22Rv1 (cell line): ENCODE measurements around the gene CLASP1.
"Not testable (repeated sequence)": the region's sequence is repeated elsewhere in the genome, so short reads cannot be mapped to it uniquely, and the experiment has no call there.

ENCODE experiments used
- H3K27ac ChIP-seq: fragments of 450-650 bp; 2 replicates; pipeline ENCODE4 v1.5.1; 2017
- ZFX ChIP-seq: fragments of 450-650 bp; IDR thresholded peaks from 2 replicates; pipeline ENCODE4 v1.6.1; 2017; ENCODE audit warnings: antibody characterized with exemption, borderline replicate concordance
- TF ChIP-seq, protein P1 (sequence below): fragments of 450-650 bp; IDR thresholded peaks from 2 replicates; pipeline ENCODE4 v1.5.1; 2017; ENCODE audit warnings: mild to moderate bottlenecking

Gene CLASP1

DNA sequence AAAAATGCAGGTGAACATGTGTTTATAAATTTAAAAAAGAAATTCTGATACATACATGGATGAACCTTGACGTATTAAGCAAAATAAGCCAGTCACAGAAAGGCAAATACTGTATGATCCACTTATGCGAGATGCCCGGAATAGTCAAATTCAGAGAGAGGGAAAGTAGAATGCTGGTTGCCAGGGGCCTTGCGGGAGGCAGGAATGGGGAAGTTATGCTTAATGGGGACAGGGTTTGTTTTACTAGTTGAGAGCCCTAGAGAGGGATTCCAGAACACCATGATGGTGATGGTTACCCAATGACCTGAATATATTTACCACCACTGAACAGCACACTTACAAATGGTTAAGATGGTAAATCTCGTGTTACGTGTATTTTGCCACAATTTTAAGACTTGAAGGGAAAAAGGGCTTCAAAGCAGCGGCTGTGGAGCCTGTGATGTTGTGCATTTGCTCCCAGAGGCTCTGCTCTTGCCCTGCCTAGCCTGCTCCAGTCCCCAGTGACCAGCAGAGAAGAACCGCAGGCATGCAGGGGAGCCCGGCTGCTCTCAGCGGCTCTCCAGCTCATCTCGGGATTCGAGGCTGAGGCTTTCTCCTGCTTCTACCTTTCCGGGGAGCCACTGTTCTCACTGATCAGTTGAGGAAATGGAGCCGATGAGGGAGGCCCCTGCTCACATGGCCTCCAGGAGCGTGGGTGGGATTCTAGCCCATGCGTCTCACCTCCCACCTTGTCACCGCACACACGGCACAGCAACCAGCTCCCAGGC lies 312.6 kb downstream of the CLASP1 start:
- TF ChIP-seq, protein P1, sequence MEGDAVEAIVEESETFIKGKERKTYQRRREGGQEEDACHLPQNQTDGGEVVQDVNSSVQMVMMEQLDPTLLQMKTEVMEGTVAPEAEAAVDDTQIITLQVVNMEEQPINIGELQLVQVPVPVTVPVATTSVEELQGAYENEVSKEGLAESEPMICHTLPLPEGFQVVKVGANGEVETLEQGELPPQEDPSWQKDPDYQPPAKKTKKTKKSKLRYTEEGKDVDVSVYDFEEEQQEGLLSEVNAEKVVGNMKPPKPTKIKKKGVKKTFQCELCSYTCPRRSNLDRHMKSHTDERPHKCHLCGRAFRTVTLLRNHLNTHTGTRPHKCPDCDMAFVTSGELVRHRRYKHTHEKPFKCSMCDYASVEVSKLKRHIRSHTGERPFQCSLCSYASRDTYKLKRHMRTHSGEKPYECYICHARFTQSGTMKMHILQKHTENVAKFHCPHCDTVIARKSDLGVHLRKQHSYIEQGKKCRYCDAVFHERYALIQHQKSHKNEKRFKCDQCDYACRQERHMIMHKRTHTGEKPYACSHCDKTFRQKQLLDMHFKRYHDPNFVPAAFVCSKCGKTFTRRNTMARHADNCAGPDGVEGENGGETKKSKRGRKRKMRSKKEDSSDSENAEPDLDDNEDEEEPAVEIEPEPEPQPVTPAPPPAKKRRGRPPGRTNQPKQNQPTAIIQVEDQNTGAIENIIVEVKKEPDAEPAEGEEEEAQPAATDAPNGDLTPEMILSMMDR = no peak
- TF ChIP-seq ZFX = no peak
- H3K27ac ChIP-seq = no peak overlapping the region

DNA sequence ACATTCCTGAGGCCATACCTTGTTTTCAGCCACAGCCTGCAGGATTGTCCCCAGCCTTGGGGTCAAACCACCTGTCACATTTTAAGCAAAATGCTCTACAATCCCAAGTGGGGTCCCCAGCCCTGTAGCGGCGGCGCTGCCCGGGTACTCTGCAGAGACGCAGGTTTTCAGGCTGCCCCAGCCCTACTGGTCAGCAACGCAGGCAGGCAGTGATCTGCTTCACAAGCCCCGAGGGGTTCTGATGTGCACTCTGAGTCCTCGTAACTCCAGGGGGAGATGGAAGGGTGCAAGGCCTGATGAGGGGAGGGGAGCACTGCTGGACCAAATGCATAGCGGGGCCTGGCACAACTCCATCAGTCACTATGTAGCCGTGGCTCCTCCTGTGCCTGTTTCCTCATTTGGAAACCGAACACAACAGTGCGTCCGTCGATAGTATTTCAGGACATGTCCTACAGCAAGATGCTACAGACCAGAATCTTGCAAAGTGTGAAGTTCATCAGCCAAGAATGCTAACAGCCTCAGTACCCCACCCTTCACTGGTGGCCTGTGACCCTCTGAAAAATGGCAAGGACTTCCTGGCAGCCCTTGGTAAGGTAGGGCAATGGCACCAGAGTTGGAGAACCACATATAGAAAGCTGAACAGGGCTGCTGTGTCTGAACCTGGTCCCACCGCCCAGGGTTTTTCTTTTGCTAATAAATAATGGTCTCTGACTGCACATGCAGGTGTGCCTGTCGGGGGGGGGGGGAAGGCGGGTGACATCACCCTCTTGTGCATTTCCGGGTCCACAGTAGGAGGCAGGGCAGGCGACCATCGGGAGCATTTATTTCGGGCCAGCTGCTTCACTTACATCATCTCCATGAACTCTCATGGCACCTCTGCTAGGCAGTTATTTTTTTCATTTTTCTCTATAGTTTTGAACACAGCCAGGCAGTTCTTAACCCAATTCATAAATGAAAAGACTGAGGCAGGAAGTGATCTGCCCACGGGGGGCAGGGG lies 313.7 kb downstream of the CLASP1 start:
- TF ChIP-seq, protein P1 = no peak
- no peak for TF ChIP-seq ZFX
- no peak overlapping the region for H3K27ac ChIP-seq

DNA sequence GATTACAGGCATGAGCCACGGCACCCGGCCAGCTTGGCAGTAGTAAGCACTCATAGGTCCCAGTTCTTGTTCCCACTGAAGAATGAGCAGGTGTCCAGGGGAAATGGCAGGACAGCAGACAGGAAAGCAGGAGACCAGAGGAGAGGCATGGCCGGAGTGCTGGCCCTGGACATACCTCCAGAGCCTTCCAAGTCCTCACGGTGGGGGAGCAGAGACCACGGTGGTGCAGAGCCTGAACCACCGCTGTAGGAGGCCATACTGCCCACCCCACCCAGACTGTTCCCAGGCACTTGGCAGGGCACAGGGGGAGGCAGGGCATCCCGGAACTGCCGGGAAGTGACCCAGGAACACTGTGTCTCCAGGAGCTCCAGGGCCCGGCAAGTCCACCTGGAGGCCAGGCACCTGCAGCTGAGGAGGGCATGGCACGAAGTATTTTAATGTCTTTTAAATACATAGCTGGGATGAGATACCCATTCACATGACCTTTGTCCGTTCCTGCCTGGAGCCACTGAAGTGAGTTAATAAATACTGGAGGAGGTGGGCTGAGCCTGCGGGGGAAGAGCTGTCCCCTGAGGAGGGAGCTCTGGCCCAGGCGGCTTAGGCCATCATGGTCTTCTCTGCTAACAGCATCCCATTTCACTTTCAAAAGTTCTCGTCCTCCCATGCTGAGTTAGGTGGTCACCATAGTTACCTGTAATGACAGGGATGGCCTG lies 314.5 kb downstream of the CLASP1 start:
- no peak overlapping the region for H3K27ac ChIP-seq
- no peak for TF ChIP-seq ZFX
- TF ChIP-seq, protein P1 = no peak

DNA sequence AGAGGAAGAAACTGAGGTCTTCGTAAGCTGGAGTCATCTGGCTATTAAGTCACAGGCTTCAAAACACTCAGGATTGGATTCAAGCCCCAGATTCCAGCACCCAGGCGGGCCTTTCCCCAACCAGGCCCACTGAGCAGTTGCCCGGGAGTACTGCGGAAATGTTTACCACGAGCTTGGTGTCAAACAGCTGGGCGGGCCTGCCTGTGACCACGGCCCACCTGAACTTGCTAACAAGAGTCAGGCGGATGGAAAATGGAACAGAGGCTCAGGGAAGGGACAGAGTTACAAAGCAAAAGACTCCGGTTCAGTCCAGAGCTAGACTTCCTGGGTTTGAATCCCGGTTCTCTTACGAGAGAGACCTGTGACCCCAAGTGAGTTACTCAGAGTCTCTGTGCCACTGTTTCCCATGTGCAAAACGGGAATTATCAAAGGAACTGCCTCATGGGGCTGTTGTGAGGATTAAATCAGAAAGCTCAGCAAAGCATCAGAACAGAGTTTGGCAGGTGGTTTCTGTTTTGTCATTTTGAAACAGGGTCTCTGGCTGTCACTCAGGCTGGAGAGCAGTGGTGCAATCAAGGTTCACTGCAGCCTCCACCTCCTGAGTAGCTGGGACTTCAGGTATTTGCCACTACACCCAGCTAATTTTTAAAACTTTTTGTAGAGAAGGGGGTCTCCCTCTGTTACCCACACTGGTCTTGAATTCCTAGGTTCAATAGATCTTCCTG lies 315.3 kb downstream of the CLASP1 start:
- TF ChIP-seq, protein P1 = no peak
- TF ChIP-seq ZFX = no peak
- no peak overlapping the region for H3K27ac ChIP-seq

DNA sequence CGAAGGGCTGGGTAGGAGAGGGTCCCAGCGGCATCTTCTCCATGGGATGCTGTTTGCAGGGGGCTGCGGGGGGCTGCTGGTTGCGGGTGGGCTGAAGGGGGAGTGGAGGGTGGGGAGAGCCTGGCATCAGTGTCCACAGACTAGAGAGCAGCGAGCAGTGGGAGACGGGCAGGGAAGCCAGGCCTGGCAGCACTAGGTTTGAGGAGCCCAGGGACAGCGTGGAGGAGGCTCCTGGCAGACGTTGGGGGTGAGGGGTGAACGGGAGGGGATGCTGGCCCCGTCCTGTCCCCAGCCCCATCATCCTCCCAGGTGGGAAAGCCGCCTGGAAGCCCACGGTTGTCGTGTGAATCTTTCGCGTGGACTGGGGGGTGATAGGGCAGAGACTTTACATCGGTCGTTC lies 316.0 kb downstream of the CLASP1 start:
- TF ChIP-seq, protein P1 = no peak
- TF ChIP-seq ZFX = no peak
- H3K27ac ChIP-seq = no peak overlapping the region

DNA sequence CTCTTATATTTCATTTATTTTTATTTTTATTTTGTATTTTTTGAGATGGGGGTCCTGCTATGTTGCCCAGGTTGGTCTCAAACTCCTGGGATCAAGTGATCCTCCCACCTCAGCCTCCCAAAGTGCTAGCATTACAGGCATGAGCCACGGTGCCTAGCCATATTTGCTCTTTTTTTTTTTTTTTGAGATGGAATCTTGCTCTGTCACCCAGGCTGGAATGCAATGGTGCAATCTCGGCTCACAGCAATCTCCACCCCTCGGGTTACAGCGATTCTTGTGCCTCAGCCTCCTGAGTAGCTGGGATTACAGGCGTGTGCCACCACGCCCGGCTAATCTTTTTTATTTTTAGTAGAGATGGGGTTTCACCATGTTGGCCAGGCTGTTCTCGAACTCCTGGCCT lies 317.9 kb downstream of the CLASP1 start:
- H3K27ac ChIP-seq = not testable (repeated sequence)

DNA sequence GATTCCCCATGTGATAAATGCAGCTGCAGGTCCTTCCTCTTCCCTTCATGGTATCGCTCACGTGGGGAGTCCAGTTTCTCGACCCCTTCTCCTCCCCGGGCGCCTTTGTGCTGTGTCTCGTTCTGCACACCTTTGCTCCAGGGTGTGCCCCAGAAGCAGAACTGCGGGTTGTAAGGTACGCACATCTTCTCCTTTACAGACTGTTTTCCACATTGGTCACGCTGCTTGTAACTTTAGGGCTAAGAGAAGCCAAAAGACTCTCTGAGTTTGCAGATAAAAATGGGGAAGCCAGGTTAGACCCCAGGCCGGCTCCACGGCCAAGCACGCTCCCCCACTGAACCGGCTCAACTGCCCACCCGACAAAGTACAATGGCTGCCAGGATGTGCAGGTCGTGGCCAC lies 318.3 kb downstream of the CLASP1 start:
- TF ChIP-seq ZFX = no peak
- TF ChIP-seq, protein P1 = no peak
- H3K27ac ChIP-seq = no peak overlapping the region
